Skeletal muscle tissue (tissue), 4 donors: ENCODE results near the gene ATP13A1. TPM values are rescaled to one million over a fixed set of nuclear protein-coding genes. Genes with fewer than 3 reads are reported as not detected.

Source experiments
- H3K27ac ChIP-seq: one replicate; pipeline ENCODE4 v1.7.0; 2013; ENCODE audit warnings: mild to moderate bottlenecking, low read depth, low read length, inconsistent platforms
- H3K27me3 ChIP-seq, 3 donors: one replicate each; pipeline ENCODE4 v1.7.0; 2013; ENCODE audit warnings: low read length in 3 of 3; ENCODE audit not compliant: control insufficient read depth in 3 of 3, insufficient read depth in 3 of 3
- H3K36me3 ChIP-seq, 3 donors: one replicate each; pipeline ENCODE4 v1.7.0; 2013; ENCODE audit warnings: low read length in 3 of 3; ENCODE audit not compliant: control insufficient read depth in 3 of 3, insufficient read depth in 3 of 3
- H3K4me1 ChIP-seq, 3 donors: one replicate each; pipeline ENCODE4 v1.7.0; 2013; ENCODE audit warnings: low read length in 3 of 3, mild to moderate bottlenecking in 3 of 3; ENCODE audit not compliant: control insufficient read depth in 3 of 3, insufficient read depth in 3 of 3
- H3K4me3 ChIP-seq, 3 donors: one replicate each; pipeline ENCODE4 v1.7.0; 2013; ENCODE audit warnings: low read length in 3 of 3
- H3K9ac ChIP-seq, 3 donors: one replicate each; pipeline ENCODE4 v1.7.0; 2013; ENCODE audit warnings: low read length in 3 of 3, mild to moderate bottlenecking in 3 of 3, moderate library complexity in 2 of 3, low read depth in 1 of 3
- H3K9me3 ChIP-seq, 3 donors: one replicate each; pipeline ENCODE4 v1.7.0; 2013; ENCODE audit warnings: low read length in 3 of 3; ENCODE audit not compliant: control insufficient read depth in 3 of 3
- total RNA-seq: library from RNA; depleted of rRNA; stranded (reverse); fragments of >200 nt; gene quantifications from one replicate; pipeline ENCODE4 v1.2.3, GENCODE V29; 2014
- donor health status: Osteomylitis.

Gene ATP13A1
- total RNA-seq, 1 donor from 2014 or later = 23.0 TPM

GRCh38 chr19:19656451-19657396, 6.8 kb downstream of the ATP13A1 start:
- H3K4me1 ChIP-seq = peaks cover 5 to 8% (median 7%) of the 10 kb centered on the region in 3 donors
- no peaks in the 10 kb centered on the region for H3K9me3 ChIP-seq
- no peak overlapping the region for H3K4me3 ChIP-seq
- H3K27ac ChIP-seq = no peak overlapping the region
- H3K9ac ChIP-seq = no peak overlapping the region
- H3K36me3 ChIP-seq = peaks cover 73 to 82% (median 75%) of the 10 kb centered on the region in 3 donors
- no peaks in the 10 kb centered on the region for H3K27me3 ChIP-seq

- Histone ChIP-seq H3K9me3 (no peaks in the 10 kb centered on the region), H3K27me3 (no peaks in the 10 kb centered on the region), H3K4me3 (no peak overlapping the region), H3K9ac (no peak overlapping the region), H3K27ac (no peak overlapping the region), H3K36me3 (peaks cover 79 to 85% (median 80%) of the 10 kb centered on the region in 3 donors), H3K4me1 (peaks cover 0 to 1% (median 0%) of the 10 kb centered on the region in 3 donors)
Observed at GRCh38 chr19:19655641-19656343, 7.7 kb downstream of the ATP13A1 start.

- H3K36me3 ChIP-seq = peaks cover 86 to 90% (median 87%) of the 10 kb centered on the region in 3 donors
- no peak overlapping the region for H3K4me3 ChIP-seq
- H3K9me3 ChIP-seq = no peaks in the 10 kb centered on the region
- H3K27ac ChIP-seq = no peak overlapping the region
- no peak overlapping the region for H3K9ac ChIP-seq
- H3K27me3 ChIP-seq = no peaks in the 10 kb centered on the region
- H3K4me1 ChIP-seq = peaks cover 0 to 4% (median 0%) of the 10 kb centered on the region in 3 donors
Observed at GRCh38 chr19:19655051-19655594, 8.4 kb downstream of the ATP13A1 start.

- no peak overlapping the region for H3K27ac ChIP-seq
- H3K4me3 ChIP-seq = no peak overlapping the region
- peaks cover 0 to 4% (median 0%) of the 10 kb centered on the region in 3 donors for H3K4me1 ChIP-seq
- no peaks in the 10 kb centered on the region for H3K9me3 ChIP-seq
- peaks cover 86 to 93% (median 88%) of the 10 kb centered on the region in 3 donors for H3K36me3 ChIP-seq
- H3K9ac ChIP-seq = no peak overlapping the region
- H3K27me3 ChIP-seq = no peaks in the 10 kb centered on the region
Observed at GRCh38 chr19:19654441-19654840, 9.0 kb downstream of the ATP13A1 start.

GRCh38 chr19:19653597-19654147, 9.8 kb downstream of the ATP13A1 start:
- Histone ChIP-seq H3K9ac (no peak overlapping the region), H3K4me3 (no peak overlapping the region), H3K9me3 (no peaks in the 10 kb centered on the region), H3K4me1 (peaks cover 0 to 4% (median 0%) of the 10 kb centered on the region in 3 donors), H3K36me3 (peaks cover 87 to 94% (median 90%) of the 10 kb centered on the region in 3 donors), H3K27me3 (no peaks in the 10 kb centered on the region), H3K27ac (no peak overlapping the region)

GRCh38 chr19:19652482-19653295, 10.8 kb downstream of the ATP13A1 start:
- H3K27me3 ChIP-seq = no peaks in the 10 kb centered on the region
- no peaks in the 10 kb centered on the region for H3K9me3 ChIP-seq
- H3K4me3 ChIP-seq = no peak overlapping the region
- H3K4me1 ChIP-seq = peaks cover 0 to 4% (median 0%) of the 10 kb centered on the region in 3 donors
- H3K36me3 ChIP-seq = peaks cover 81 to 85% (median 82%) of the 10 kb centered on the region in 3 donors
- no peak overlapping the region for H3K27ac ChIP-seq
- H3K9ac ChIP-seq = no peak overlapping the region

- Histone ChIP-seq H3K27me3 (no peaks in the 10 kb centered on the region), H3K4me3 (no peak overlapping the region), H3K27ac (no peak overlapping the region), H3K4me1 (peaks cover 0 to 4% (median 0%) of the 10 kb centered on the region in 3 donors), H3K36me3 (peaks cover 77 to 85% (median 81%) of the 10 kb centered on the region in 3 donors), H3K9me3 (no peaks in the 10 kb centered on the region), H3K9ac (no peak overlapping the region)
Observed at GRCh38 chr19:19651076-19651475, 12.4 kb downstream of the ATP13A1 start.

GRCh38 chr19:19650331-19650730, 13.1 kb downstream of the ATP13A1 start:
- peaks cover 77 to 85% (median 79%) of the 10 kb centered on the region in 3 donors for H3K36me3 ChIP-seq
- H3K27ac ChIP-seq = no peak overlapping the region

GRCh38 chr19:19649580-19649995, 13.9 kb downstream of the ATP13A1 start:
- Histone ChIP-seq H3K9ac (no peak overlapping the region), H3K36me3 (peaks cover 75 to 82% (median 76%) of the 10 kb centered on the region in 3 donors), H3K4me1 (peaks cover 0 to 4% (median 0%) of the 10 kb centered on the region in 3 donors), H3K4me3 (no peak overlapping the region), H3K9me3 (no peaks in the 10 kb centered on the region), H3K27ac (no peak overlapping the region), H3K27me3 (no peaks in the 10 kb centered on the region)

More at GRCh38 chr19:19650331-19650730, 13.1 kb downstream of the ATP13A1 start:
- Histone ChIP-seq H3K9ac (no peak overlapping the region), H3K27me3 (no peaks in the 10 kb centered on the region), H3K9me3 (no peaks in the 10 kb centered on the region), H3K4me3 (no peak overlapping the region), H3K4me1 (peaks cover 0 to 4% (median 0%) of the 10 kb centered on the region in 3 donors)
